AG04450 (cell line): ENCODE measurements around the gene CTNNBL1. TPM values are rescaled to one million over a fixed set of nuclear protein-coding genes. Genes with fewer than 3 reads are reported as not detected.
"Not testable (repeated sequence)": the region's sequence is repeated elsewhere in the genome, so short reads cannot be mapped to it uniquely, and the experiment has no call there.

Source experiments
- CTCF ChIA-PET: fragments of 300-600, 350-600 bp; formaldehyde crosslinking; extraction: SDS; loops from one replicate; lab custom pipeline; 2022; ENCODE audit warnings: antibody characterized with exemption, inconsistent platforms; lab: Charles Lee
- POLR2A ChIA-PET: fragments of 350-600 bp; formaldehyde crosslinking; extraction: SDS; loops from one replicate; lab custom pipeline; 2021; ENCODE audit warnings: antibody characterized with exemption, inconsistent platforms; lab: Yijun Ruan, JAX
- DNase-seq: peaks from one replicate; pipeline ENCODE4 v3.0.0-alpha.2; 2011; ENCODE audit warnings: low read depth, low spot score
- H3K27ac ChIP-seq: one replicate; pipeline ENCODE4 v1.5.1; 2012; ENCODE audit warnings: low read depth, low read length, control low read depth
- H3K27me3 ChIP-seq: one replicate; pipeline ENCODE4 v1.6.0; 2012; ENCODE audit warnings: low read length; ENCODE audit not compliant: control insufficient read depth, insufficient read depth
- H3K4me3 ChIP-seq: 2 replicates; pipeline ENCODE4 v1.5.1; 2011; ENCODE audit warnings: mild to moderate bottlenecking, low read depth, low read length, control low read depth
- H3K9me3 ChIP-seq: 2 replicates; pipeline ENCODE4 v1.5.1; 2012; ENCODE audit warnings: low read length; ENCODE audit not compliant: control insufficient read depth, insufficient read depth
- CTCF ChIP-seq: IDR thresholded peaks from 2 replicates; pipeline ENCODE4 v1.5.1; 2011; ENCODE audit warnings: low read depth, low read length, control low read depth, inconsistent platforms
- polyA plus RNA-seq: library from polyadenylated mRNA; depleted of rRNA; stranded (reverse); fragments of >200 nt; gene quantifications from 2 replicates; pipeline ENCODE4 v1.2.3, GENCODE V29; 2011

CTNNBL1 gene
- polyA plus RNA-seq, 1 experiment, result 27.1 TPM

DNA sequence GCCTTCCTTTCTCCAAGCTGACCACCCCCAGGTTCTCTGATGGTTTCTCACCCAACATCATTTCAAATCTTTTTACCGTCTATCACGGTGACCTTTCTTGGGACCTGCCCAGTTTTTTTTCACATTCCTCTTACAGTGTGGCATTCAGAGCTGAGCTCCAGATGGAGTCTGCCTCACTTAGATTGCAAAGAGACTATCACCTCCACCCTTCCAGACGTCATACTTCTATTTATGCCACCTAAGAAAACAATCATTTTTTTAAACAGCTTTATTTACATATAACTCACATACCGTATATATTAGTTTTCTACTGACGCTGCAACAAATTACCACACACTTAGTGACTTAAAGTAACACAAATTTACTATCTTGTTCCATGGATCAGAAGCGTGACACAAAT, 32.3 kb upstream of the CTNNBL1 start:
- H3K27ac ChIP-seq, result no peak overlapping the region
- TF ChIP-seq CTCF, result no peak
- no peak for DNase-seq
- CTCF ChIA-PET, result no interaction called here
- H3K27me3 ChIP-seq, result peaks cover 5% of the 10 kb centered on the region
- H3K4me3 ChIP-seq, result no peak overlapping the region
- no peaks in the 10 kb centered on the region for H3K9me3 ChIP-seq
- POLR2A ChIA-PET, result no interaction called here

- no peak for DNase-seq
- Histone ChIP-seq H3K9me3 (no peaks in the 10 kb centered on the region), H3K27ac (no peak overlapping the region), H3K27me3 (peaks cover 5% of the 10 kb centered on the region), H3K4me3 (no peak overlapping the region)
- no peak for TF ChIP-seq CTCF
- POLR2A ChIA-PET, result no interaction called here
- CTCF ChIA-PET, result no interaction called here
These were observed 31.5 kb upstream of the CTNNBL1 start for GRCh38 chr20:37662308-37662707.

DNA sequence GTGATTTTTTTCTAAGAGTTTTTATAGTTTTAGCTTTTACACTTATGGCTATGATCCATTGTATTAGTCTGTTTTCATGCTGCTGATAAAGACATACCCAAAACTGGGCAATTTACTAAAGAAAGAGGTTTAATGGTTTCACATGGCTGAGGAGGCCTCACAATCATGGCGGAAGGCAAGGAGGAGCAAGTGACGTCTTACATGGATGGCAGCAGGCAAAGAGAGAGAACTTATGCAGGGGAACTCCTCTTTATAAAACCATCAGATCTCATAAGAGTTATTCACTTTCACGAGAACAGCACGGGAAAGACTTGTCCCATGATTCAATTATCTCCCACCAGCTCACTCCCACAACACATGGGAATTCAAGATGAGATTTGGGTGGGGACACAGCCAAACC, 29.2 kb upstream of the CTNNBL1 start:
- DNase-seq, H3K27ac ChIP-seq, H3K27me3 ChIP-seq, POLR2A ChIA-PET, H3K4me3 ChIP-seq, H3K9me3 ChIP-seq: not testable (repeated sequence)
- CTCF ChIA-PET, result interaction anchor here (0.5 kb wide), 1 partner anchor 328 kb away, joined by 3 read pairs; no protein-coding TSS in a partner anchor

- DNase-seq, result no peak
- H3K27me3 ChIP-seq, result peaks cover 27% of the 10 kb centered on the region
- ChIA-PET POLR2A (no interaction called here), CTCF (interaction anchor here (0.6 kb wide), 1 partner anchor 97 kb away, joined by 3 read pairs; no protein-coding TSS in a partner anchor)
- H3K9me3 ChIP-seq, result no peaks in the 10 kb centered on the region
- H3K4me3 ChIP-seq, result no peak overlapping the region
- H3K27ac ChIP-seq, result no peak overlapping the region
- no peak for TF ChIP-seq CTCF
These were observed 25.7 kb upstream of the CTNNBL1 start for GRCh38 chr20:37668166-37668565.

GRCh38 chr20:37669062-37669772, 24.6 kb upstream of the CTNNBL1 start:
- ChIA-PET POLR2A (no interaction called here), CTCF (interaction anchor here (0.7 kb wide), 1 partner anchor 153 kb away, joined by 4 read pairs; no protein-coding TSS in a partner anchor)
- Histone ChIP-seq H3K9me3 (no peaks in the 10 kb centered on the region), H3K4me3 (no peak overlapping the region), H3K27ac (no peak overlapping the region), H3K27me3 (peaks cover 33% of the 10 kb centered on the region)
- TF ChIP-seq CTCF, result no peak
- no peak for DNase-seq
